Trophoblast cell (in vitro differentiated cells and primary cell): ENCODE results near the gene SERPINB8.

Experiments
- DNase-seq, 2 donors: peaks; one replicate each; pipeline ENCODE4 v3.0.0-alpha.2; 2016
- H2AFZ ChIP-seq: 2 replicates; pipeline ENCODE4 v1.6.1; 2013; ENCODE audit warnings: low read length, moderate library complexity, mild to moderate bottlenecking; ENCODE audit not compliant: insufficient read depth, poor library complexity
- H2AK5ac ChIP-seq: 2 replicates; pipeline ENCODE4 v1.6.1; 2013; ENCODE audit warnings: mild to moderate bottlenecking, low read length
- H2BK120ac ChIP-seq: 2 replicates; pipeline ENCODE4 v1.6.1; 2013; ENCODE audit warnings: low read length, mild to moderate bottlenecking, moderate library complexity; ENCODE audit not compliant: insufficient read depth, poor library complexity
- H2BK12ac ChIP-seq: 2 replicates; pipeline ENCODE4 v1.6.1; 2013; ENCODE audit warnings: mild to moderate bottlenecking, low read length, moderate library complexity
- H2BK5ac ChIP-seq: 2 replicates; pipeline ENCODE4 v1.6.1; 2013; ENCODE audit warnings: low read length, low read depth, moderate library complexity, mild to moderate bottlenecking; ENCODE audit not compliant: poor library complexity
- H3K14ac ChIP-seq: 2 replicates; pipeline ENCODE4 v1.6.1; 2013; ENCODE audit warnings: mild to moderate bottlenecking, low read length
- H3K18ac ChIP-seq: 2 replicates; pipeline ENCODE4 v1.6.1; 2013; ENCODE audit warnings: mild to moderate bottlenecking, low read length
- H3K23ac ChIP-seq: 2 replicates; pipeline ENCODE4 v1.6.1; 2013; ENCODE audit warnings: low read length
- H3K27ac ChIP-seq: 2 replicates; pipeline ENCODE4 v1.5.1; 2013; ENCODE audit warnings: low read depth, mild to moderate bottlenecking, inconsistent platforms, low read length, moderate library complexity
- H3K27me3 ChIP-seq: 2 replicates; pipeline ENCODE4 v1.6.1; 2013; ENCODE audit warnings: inconsistent platforms, mild to moderate bottlenecking, low read length, moderate library complexity; ENCODE audit not compliant: insufficient read depth
- H3K36me3 ChIP-seq, 2 experiments: 1 replicate in 1 of 2; 2 replicates in 1 of 2; pipeline ENCODE4 v1.6.1; 2013; ENCODE audit warnings: low read length in 2 of 2, mild to moderate bottlenecking in 2 of 2, moderate library complexity in 1 of 2; ENCODE audit not compliant: insufficient read depth in 2 of 2, control insufficient read depth in 1 of 2
- H3K4ac ChIP-seq: 2 replicates; pipeline ENCODE4 v1.6.1; 2013; ENCODE audit warnings: low read depth, mild to moderate bottlenecking, low read length, moderate library complexity
- H3K4me1 ChIP-seq, 2 experiments: 1 replicate in 1 of 2; 2 replicates in 1 of 2; pipeline ENCODE4 v1.6.1; 2013; ENCODE audit warnings: low read length in 2 of 2, mild to moderate bottlenecking in 2 of 2, moderate library complexity in 1 of 2; ENCODE audit not compliant: insufficient read depth in 2 of 2, control insufficient read depth in 1 of 2
- H3K4me2 ChIP-seq: 2 replicates; pipeline ENCODE4 v1.6.1; 2013; ENCODE audit warnings: inconsistent platforms, mild to moderate bottlenecking, low read length, moderate library complexity
- H3K4me3 ChIP-seq: 2 replicates; pipeline ENCODE4 v1.5.1; 2013; ENCODE audit warnings: mild to moderate bottlenecking, low read depth, low read length, inconsistent platforms
- H3K79me1 ChIP-seq: one replicate; pipeline ENCODE4 v1.6.1; 2013; ENCODE audit warnings: low read length
- H3K79me2 ChIP-seq: 2 replicates; pipeline ENCODE4 v1.6.1; 2013; ENCODE audit warnings: low read length, mild to moderate bottlenecking; ENCODE audit not compliant: control insufficient read depth, insufficient read depth, poor library complexity
- H3K9ac ChIP-seq: 2 replicates; pipeline ENCODE4 v1.6.1; 2013; ENCODE audit warnings: mild to moderate bottlenecking, low read length
- H3K9me3 ChIP-seq: 2 replicates; pipeline ENCODE4 v1.6.1; 2013; ENCODE audit warnings: low read depth, mild to moderate bottlenecking, control low read depth, inconsistent platforms, low read length; ENCODE audit not compliant: insufficient read depth
- H4K12ac ChIP-seq: 2 replicates; pipeline ENCODE4 v1.6.1; 2013; ENCODE audit warnings: low read depth, mild to moderate bottlenecking, low read length, moderate library complexity
- H4K8ac ChIP-seq: 2 replicates; pipeline ENCODE4 v1.6.1; 2013; ENCODE audit warnings: low read depth, mild to moderate bottlenecking, low read length, moderate library complexity
- H4K91ac ChIP-seq: one replicate; pipeline ENCODE4 v1.6.1; 2013; ENCODE audit warnings: low read depth, mild to moderate bottlenecking, low read length, moderate library complexity
- WGBS: extraction: QIAGEN DNeasy Blood & Tissue Kit; methylation state at CpG from one replicate; pipeline ENCODE4 v1.1.7; 2013; ENCODE audit warnings: missing lambda C conversion rate; ENCODE audit not compliant: insufficient read length, insufficient coverage; ENCODE audit errors: extremely low coverage; 5-methylcytosine and 5-hydroxymethylcytosine counted together

The SERPINB8 gene

GRCh38 chr18:63974991-63975390 is 5.1 kb downstream of the SERPINB8 start:
- Histone ChIP-seq H3K4me1 (peaks cover 0 to 3% of the 10 kb centered on the region in 2 experiments), H3K4me2 (no peak overlapping the region), H3K27me3 (no peaks in the 10 kb centered on the region), H3K14ac (no peak overlapping the region), H4K8ac (no peak overlapping the region), H2AFZ (no peak overlapping the region), H3K9ac (no peak overlapping the region), H3K79me1 (peaks cover 10% of the 10 kb centered on the region), H3K4me3 (no peak overlapping the region), H3K9me3 (no peaks in the 10 kb centered on the region), H3K36me3 (no peaks in the 10 kb centered on the region), H3K4ac (no peak overlapping the region), H2BK120ac (no peak overlapping the region), H3K18ac (no peak overlapping the region), H2BK12ac (no peak overlapping the region), H3K27ac (no peak overlapping the region), H3K23ac (no peak overlapping the region), H4K91ac (no peak overlapping the region), H3K79me2 (peaks cover 5% of the 10 kb centered on the region), H2BK5ac (no peak overlapping the region), H2AK5ac (no peak overlapping the region), H4K12ac (no peak overlapping the region)
- WGBS, result no CpG with 5 or more reads among the region's 2 CpGs
- peak in 1 of 2 donors; percentile 24 for DNase-seq

GRCh38 chr18:63975628-63976027 is 5.7 kb downstream of the SERPINB8 start:
- peaks cover 0 to 3% of the 10 kb centered on the region in 2 experiments for H3K4me1 ChIP-seq
- peaks cover 1% of the 10 kb centered on the region for H3K79me2 ChIP-seq
- no peak overlapping the region for H2AK5ac ChIP-seq
- no peaks in the 10 kb centered on the region for H3K9me3 ChIP-seq
- H3K79me1 ChIP-seq, result peaks cover 6% of the 10 kb centered on the region
- no peak overlapping the region for H2AFZ ChIP-seq
- H3K4me3 ChIP-seq, result no peak overlapping the region
- H2BK120ac ChIP-seq, result no peak overlapping the region
- H3K14ac ChIP-seq, result no peak overlapping the region
- no peak overlapping the region for H3K18ac ChIP-seq
- no CpG with 5 or more reads among the region's 3 CpGs for WGBS
- DNase-seq, result no peak
- no peak overlapping the region for H3K4ac ChIP-seq
- no peak overlapping the region for H3K4me2 ChIP-seq
- H3K9ac ChIP-seq, result no peak overlapping the region
- H4K91ac ChIP-seq, result no peak overlapping the region
- H4K8ac ChIP-seq, result no peak overlapping the region
- no peak overlapping the region for H2BK12ac ChIP-seq
- H3K27ac ChIP-seq, result no peak overlapping the region
- H4K12ac ChIP-seq, result no peak overlapping the region
- H2BK5ac ChIP-seq, result no peak overlapping the region
- H3K36me3 ChIP-seq, result no peaks in the 10 kb centered on the region
- no peaks in the 10 kb centered on the region for H3K27me3 ChIP-seq
- no peak overlapping the region for H3K23ac ChIP-seq

- no peak overlapping the region for H3K4me3 ChIP-seq
- peaks cover 2 to 4% of the 10 kb centered on the region in 2 experiments for H3K4me1 ChIP-seq
- H3K23ac ChIP-seq, result no peak overlapping the region
- no peak overlapping the region for H2BK12ac ChIP-seq
- H2AFZ ChIP-seq, result no peak overlapping the region
- no CpG with 5 or more reads among the region's 3 CpGs for WGBS
- H3K18ac ChIP-seq, result no peak overlapping the region
- H4K91ac ChIP-seq, result no peak overlapping the region
- no peak overlapping the region for H3K27ac ChIP-seq
- H3K36me3 ChIP-seq, result peaks cover 0 to 2% of the 10 kb centered on the region in 2 experiments
- H2BK5ac ChIP-seq, result no peak overlapping the region
- H3K9me3 ChIP-seq, result no peaks in the 10 kb centered on the region
- H3K79me2 ChIP-seq, result no peaks in the 10 kb centered on the region
- no peak overlapping the region for H3K9ac ChIP-seq
- H4K8ac ChIP-seq, result no peak overlapping the region
- H4K12ac ChIP-seq, result no peak overlapping the region
- no peak overlapping the region for H3K4ac ChIP-seq
- H3K14ac ChIP-seq, result no peak overlapping the region
- H2BK120ac ChIP-seq, result no peak overlapping the region
- H3K27me3 ChIP-seq, result no peaks in the 10 kb centered on the region
- H2AK5ac ChIP-seq, result no peak overlapping the region
- no peak overlapping the region for H3K4me2 ChIP-seq
- H3K79me1 ChIP-seq, result no peaks in the 10 kb centered on the region
- DNase-seq, result no peak
Measured at GRCh38 chr18:63977040-63977439, 7.2 kb downstream of the SERPINB8 start.

GRCh38 chr18:63979409-63979920 is 9.6 kb downstream of the SERPINB8 start:
- Histone ChIP-seq H2AK5ac (no peak overlapping the region), H3K4me3 (no peak overlapping the region), H2BK120ac (no peak overlapping the region), H3K4me1 (peaks cover 6 to 10% of the 10 kb centered on the region in 2 experiments), H3K27ac (no peak overlapping the region), H3K18ac (no peak overlapping the region), H2BK5ac (no peak overlapping the region), H3K79me2 (no peaks in the 10 kb centered on the region), H4K91ac (no peak overlapping the region), H3K9ac (no peak overlapping the region), H3K14ac (no peak overlapping the region), H4K8ac (no peak overlapping the region), H3K27me3 (no peaks in the 10 kb centered on the region), H3K79me1 (no peaks in the 10 kb centered on the region), H3K4ac (no peak overlapping the region), H3K36me3 (peaks cover 0 to 2% of the 10 kb centered on the region in 2 experiments), H3K23ac (no peak overlapping the region), H2AFZ (no peak overlapping the region), H3K4me2 (peak overlapping the region; percentile 45), H4K12ac (no peak overlapping the region), H3K9me3 (no peaks in the 10 kb centered on the region), H2BK12ac (no peak overlapping the region)
- DNase-seq, result peak; percentile 65 to 90
- WGBS, result no CpG with 5 or more reads among the region's 6 CpGs
